Fibroblast of lung (primary cell): ENCODE results near the gene RAB13. TPM values are rescaled to one million over a fixed set of nuclear protein-coding genes. Genes with fewer than 3 reads are reported as not detected.
"Not testable (repeated sequence)": the region's sequence is repeated elsewhere in the genome, so short reads cannot be mapped to it uniquely, and the experiment has no call there.

Experiments used
- DNase-seq, 2 donors: peaks; one replicate each; pipeline versions ENCODE4 v3.0.0 to v3.0.0-alpha.2; 2010; ENCODE audit warnings: low read depth in 2 of 2
- H2AFZ ChIP-seq: 2 replicates; pipeline ENCODE4 v1.5.1; 2012; ENCODE audit warnings: low read length, control low read depth, inconsistent platforms
- H3K27ac ChIP-seq: 2 replicates; pipeline ENCODE4 v1.5.1; 2011; ENCODE audit warnings: low read length, control low read depth; ENCODE audit not compliant: insufficient read depth
- H3K27me3 ChIP-seq: 2 replicates; pipeline ENCODE4 v1.5.1; 2011; ENCODE audit warnings: mild to moderate bottlenecking, low read length; ENCODE audit not compliant: control insufficient read depth, insufficient read depth
- H3K36me3 ChIP-seq: 2 replicates; pipeline ENCODE4 v1.5.1; 2011; ENCODE audit warnings: low read length; ENCODE audit not compliant: control insufficient read depth, insufficient read depth
- H3K4me1 ChIP-seq: 2 replicates; pipeline ENCODE4 v1.5.1; 2011; ENCODE audit warnings: low read length; ENCODE audit not compliant: control insufficient read depth, insufficient read depth; ENCODE audit errors: extremely low read depth
- H3K4me2 ChIP-seq: 2 replicates; pipeline ENCODE4 v1.5.1; 2011; ENCODE audit warnings: low read length, control low read depth; ENCODE audit not compliant: insufficient read depth; ENCODE audit errors: extremely low read depth
- H3K4me3 ChIP-seq, 4 experiments: fragments of 200-600 bp in 1 of 4; sonication (generic) in 1 of 4; replicated peaks in 1 of 4; 2 replicates each; pipeline ENCODE4 v1.5.1; 2011 to 2016; ENCODE audit warnings: low read length in 4 of 4, low read depth in 3 of 4, mild to moderate bottlenecking in 3 of 4, control low read depth in 2 of 4, inconsistent platforms in 1 of 4, mixed read lengths in 1 of 4; ENCODE audit not compliant: insufficient read depth in 1 of 4; ENCODE audit errors: control extremely low read depth in 1 of 4
- H3K79me2 ChIP-seq: 2 replicates; pipeline ENCODE4 v1.5.1; 2012; ENCODE audit warnings: mild to moderate bottlenecking, low read length, inconsistent platforms; ENCODE audit not compliant: control insufficient read depth, insufficient read depth
- H3K9ac ChIP-seq: 2 replicates; pipeline ENCODE4 v1.5.1; 2011; ENCODE audit warnings: mild to moderate bottlenecking, low read length, control low read depth; ENCODE audit not compliant: insufficient read depth
- H3K9me3 ChIP-seq: 2 replicates; pipeline ENCODE4 v1.5.1; 2012; ENCODE audit warnings: low read depth, low read length; ENCODE audit not compliant: control insufficient read depth, insufficient read depth
- H4K20me1 ChIP-seq: 2 replicates; pipeline ENCODE4 v1.5.1; 2011; ENCODE audit warnings: low read length; ENCODE audit not compliant: control insufficient read depth, insufficient read depth; ENCODE audit errors: extremely low read depth
- CTCF ChIP-seq, 2 donors: IDR thresholded peaks in 1 of 2; conservative IDR thresholded peaks in 1 of 2; 1 replicate in 1 of 2; 2 replicates in 1 of 2; pipeline ENCODE4 v1.5.1; 2011 to 2012; ENCODE audit warnings: low read length in 2 of 2, control low read depth in 1 of 2, inconsistent platforms in 1 of 2, low read depth in 1 of 2, mild to moderate bottlenecking in 1 of 2
- EZH2 ChIP-seq: IDR thresholded peaks from 2 replicates; pipeline ENCODE4 v1.5.1; 2012; ENCODE audit warnings: low read length, control low read depth, mild to moderate bottlenecking; ENCODE audit errors: missing control alignments
- polyA plus RNA-seq, 2 donors: library from polyadenylated mRNA; depleted of rRNA in 1 of 2; stranded (reverse) in 1 of 2; unstranded in 1 of 2; fragments of >200 nt; gene quantifications; 2 replicates each; pipeline ENCODE4 v1.2.1, GENCODE V29; 2011 to 2012; ENCODE audit warnings: missing spikeins in 1 of 2
- total RNA-seq: library from RNA; depleted of rRNA; stranded (reverse); fragments of >200 nt; gene quantifications from 2 replicates; pipeline ENCODE4 v1.2.1, GENCODE V29; 2014

RAB13 gene
- total and polyA plus RNA-seq, 2 donors (not counting 1 experiment from before 2014, with no cell fraction given), result 86.2 to 126 TPM

- Histone ChIP-seq H3K36me3 (no peaks in the 10 kb centered on the region), H3K27me3 (no peaks in the 10 kb centered on the region), H3K4me3 (no peak overlapping the region), H4K20me1 (no peaks in the 10 kb centered on the region), H3K27ac (no peak overlapping the region), H3K4me2 (no peak overlapping the region), H2AFZ (no peak overlapping the region), H3K79me2 (no peaks in the 10 kb centered on the region), H3K4me1 (peaks cover 2% of the 10 kb centered on the region), H3K9ac (no peak overlapping the region), H3K9me3 (no peaks in the 10 kb centered on the region)
- TF ChIP-seq EZH2 (no peak), CTCF (conservative IDR thresholded peaks at IDR 0.05 in 1 of 2, IDR thresholded peaks at IDR 0.05 in 1 of 2; ENCODE audit: low read depth in 1 of 2, low read length in 2 of 2) (no peak)
- no peak for DNase-seq
Measured at GRCh38 chr1:154019269-154019668, 33.1 kb upstream of the RAB13 start.

GRCh38 chr1:154014154-154014907 lies 28.2 kb upstream of the RAB13 start:
- TF ChIP-seq EZH2 (no peak), CTCF (conservative IDR thresholded peaks at IDR 0.05 in 1 of 2, IDR thresholded peaks at IDR 0.05 in 1 of 2; ENCODE audit: low read depth in 1 of 2, low read length in 2 of 2) (no peak)
- Histone ChIP-seq H4K20me1 (no peaks in the 10 kb centered on the region), H3K4me2 (no peak overlapping the region), H3K4me1 (peaks cover 2% of the 10 kb centered on the region), H2AFZ (no peak overlapping the region), H3K9me3 (no peaks in the 10 kb centered on the region), H3K27ac (no peak overlapping the region), H3K9ac (no peak overlapping the region), H3K4me3 (no peak overlapping the region), H3K79me2 (no peaks in the 10 kb centered on the region), H3K27me3 (no peaks in the 10 kb centered on the region), H3K36me3 (no peaks in the 10 kb centered on the region)
- DNase-seq, result peak; percentile 45 to 72

GRCh38 chr1:154012543-154012942 lies 26.4 kb upstream of the RAB13 start:
- not testable (repeated sequence) for H3K79me2 ChIP-seq, H3K9ac ChIP-seq, H2AFZ ChIP-seq, H3K27ac ChIP-seq, H3K36me3 ChIP-seq, H3K27me3 ChIP-seq, H3K4me3 ChIP-seq, H3K9me3 ChIP-seq, H3K4me1 ChIP-seq, DNase-seq, H4K20me1 ChIP-seq, H3K4me2 ChIP-seq
